Right kidney (tissue), 9 donors: Measurements from ENCODE around the gene ERCC6L.

ENCODE experiments used
- DNase-seq: peaks from one replicate; pipeline ENCODE4 v3.0.0-alpha.2; 2016
- long read RNA-seq, 8 donors: transcript quantifications; one replicate each; lab custom pipeline, GENCODE V29; 2026

ERCC6L gene, protein sequence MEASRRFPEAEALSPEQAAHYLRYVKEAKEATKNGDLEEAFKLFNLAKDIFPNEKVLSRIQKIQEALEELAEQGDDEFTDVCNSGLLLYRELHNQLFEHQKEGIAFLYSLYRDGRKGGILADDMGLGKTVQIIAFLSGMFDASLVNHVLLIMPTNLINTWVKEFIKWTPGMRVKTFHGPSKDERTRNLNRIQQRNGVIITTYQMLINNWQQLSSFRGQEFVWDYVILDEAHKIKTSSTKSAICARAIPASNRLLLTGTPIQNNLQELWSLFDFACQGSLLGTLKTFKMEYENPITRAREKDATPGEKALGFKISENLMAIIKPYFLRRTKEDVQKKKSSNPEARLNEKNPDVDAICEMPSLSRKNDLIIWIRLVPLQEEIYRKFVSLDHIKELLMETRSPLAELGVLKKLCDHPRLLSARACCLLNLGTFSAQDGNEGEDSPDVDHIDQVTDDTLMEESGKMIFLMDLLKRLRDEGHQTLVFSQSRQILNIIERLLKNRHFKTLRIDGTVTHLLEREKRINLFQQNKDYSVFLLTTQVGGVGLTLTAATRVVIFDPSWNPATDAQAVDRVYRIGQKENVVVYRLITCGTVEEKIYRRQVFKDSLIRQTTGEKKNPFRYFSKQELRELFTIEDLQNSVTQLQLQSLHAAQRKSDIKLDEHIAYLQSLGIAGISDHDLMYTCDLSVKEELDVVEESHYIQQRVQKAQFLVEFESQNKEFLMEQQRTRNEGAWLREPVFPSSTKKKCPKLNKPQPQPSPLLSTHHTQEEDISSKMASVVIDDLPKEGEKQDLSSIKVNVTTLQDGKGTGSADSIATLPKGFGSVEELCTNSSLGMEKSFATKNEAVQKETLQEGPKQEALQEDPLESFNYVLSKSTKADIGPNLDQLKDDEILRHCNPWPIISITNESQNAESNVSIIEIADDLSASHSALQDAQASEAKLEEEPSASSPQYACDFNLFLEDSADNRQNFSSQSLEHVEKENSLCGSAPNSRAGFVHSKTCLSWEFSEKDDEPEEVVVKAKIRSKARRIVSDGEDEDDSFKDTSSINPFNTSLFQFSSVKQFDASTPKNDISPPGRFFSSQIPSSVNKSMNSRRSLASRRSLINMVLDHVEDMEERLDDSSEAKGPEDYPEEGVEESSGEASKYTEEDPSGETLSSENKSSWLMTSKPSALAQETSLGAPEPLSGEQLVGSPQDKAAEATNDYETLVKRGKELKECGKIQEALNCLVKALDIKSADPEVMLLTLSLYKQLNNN
- long read RNA-seq, donor 1, full-length matches to known transcripts, result 2 of 2 reads
- long read RNA-seq, donor 1, partial matches to known transcripts, result 0 of 2 reads
- long read RNA-seq, donor 1, other reads (novel, unspliced or antisense), result 0 of 2 reads
- long read RNA-seq, donor 2, result 0 reads
- long read RNA-seq, donor 3, result 0 reads
- long read RNA-seq, donor 4, full-length matches to known transcripts, result 1 of 1 reads
- long read RNA-seq, donor 4, partial matches to known transcripts, result 0 of 1 reads
- long read RNA-seq, donor 4, other reads (novel, unspliced or antisense), result 0 of 1 reads
- long read RNA-seq, donor 5, partial matches to known transcripts, result 5 of 5 reads
- long read RNA-seq, donor 5, other reads (novel, unspliced or antisense), result 0 of 5 reads
- long read RNA-seq, donor 6, result 0 reads
- long read RNA-seq, donor 7, full-length matches to known transcripts, result 3 of 3 reads
- long read RNA-seq, donor 7, partial matches to known transcripts, result 0 of 3 reads
- long read RNA-seq, donor 7, other reads (novel, unspliced or antisense), result 0 of 3 reads
- long read RNA-seq, donor 8, result 0 reads

GRCh38 chrX:72238721-72239475, at the start of gene ERCC6L:
TSS of gene ERCC6L (minus strand) at chrX:72239027. CDS start at chrX:72238911, 116 bp downstream.
- DNase-seq, result peak; percentile 71

- no peak for DNase-seq
These were observed 43.5 kb upstream of the ERCC6L start for GRCh38 chrX:72282302-72282701.

GRCh38 chrX:72280321-72280845, 41.6 kb upstream of the ERCC6L start:
- DNase-seq, result no peak

DNA sequence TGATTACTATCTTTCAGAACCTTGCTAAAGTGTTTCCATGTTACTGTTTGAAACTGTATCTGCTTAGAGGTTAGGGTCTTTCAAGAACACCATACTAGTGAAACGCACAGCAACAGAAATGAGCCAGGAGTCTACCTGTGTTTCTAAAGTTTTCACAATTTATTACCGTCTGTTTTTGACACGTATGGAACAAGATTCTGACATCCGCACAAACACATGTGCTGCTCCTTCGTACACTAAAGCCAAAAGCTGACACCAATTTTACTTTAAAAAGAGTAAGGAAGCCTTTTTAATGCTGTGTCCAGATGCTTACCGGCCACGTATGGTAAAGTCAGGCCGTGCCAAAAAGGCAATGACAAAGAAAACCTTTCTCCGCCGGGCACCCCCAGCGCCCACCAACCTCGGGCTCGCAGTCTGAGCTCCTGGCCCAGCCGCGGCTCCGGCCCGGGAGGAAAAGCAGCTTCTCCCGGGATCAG, 37.7 kb upstream of the ERCC6L start:
- no peak for DNase-seq

GRCh38 chrX:72274526-72274925, 35.7 kb upstream of the ERCC6L start:
- DNase-seq, result no peak

- DNase-seq, result no peak
These were observed 34.9 kb upstream of the ERCC6L start for GRCh38 chrX:72273718-72274117.

DNA sequence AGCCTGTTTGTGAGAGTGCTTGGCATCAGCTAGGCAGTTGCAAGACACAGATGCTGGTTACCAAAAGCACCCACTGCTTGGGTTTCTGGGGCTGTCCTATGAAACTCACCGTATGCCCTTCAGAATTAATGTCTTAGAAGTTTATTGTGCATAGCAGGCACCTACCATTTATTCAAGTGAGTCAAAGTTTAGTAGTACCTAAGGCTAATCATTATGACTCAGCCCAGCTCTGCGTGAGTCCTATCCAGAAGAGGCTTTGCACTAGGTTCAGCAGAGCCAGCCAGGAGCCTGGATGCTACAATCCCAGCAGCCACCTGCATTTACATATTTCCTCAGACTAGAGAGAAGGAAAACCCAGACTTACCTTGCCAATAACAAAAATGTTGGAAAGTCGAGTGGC, 34.0 kb upstream of the ERCC6L start:
- no peak for DNase-seq

- DNase-seq, result no peak
These were observed 33.0 kb upstream of the ERCC6L start for GRCh38 chrX:72271812-72272211.

- no peak for DNase-seq
These were observed 32.4 kb upstream of the ERCC6L start for GRCh38 chrX:72271091-72271788.

DNA sequence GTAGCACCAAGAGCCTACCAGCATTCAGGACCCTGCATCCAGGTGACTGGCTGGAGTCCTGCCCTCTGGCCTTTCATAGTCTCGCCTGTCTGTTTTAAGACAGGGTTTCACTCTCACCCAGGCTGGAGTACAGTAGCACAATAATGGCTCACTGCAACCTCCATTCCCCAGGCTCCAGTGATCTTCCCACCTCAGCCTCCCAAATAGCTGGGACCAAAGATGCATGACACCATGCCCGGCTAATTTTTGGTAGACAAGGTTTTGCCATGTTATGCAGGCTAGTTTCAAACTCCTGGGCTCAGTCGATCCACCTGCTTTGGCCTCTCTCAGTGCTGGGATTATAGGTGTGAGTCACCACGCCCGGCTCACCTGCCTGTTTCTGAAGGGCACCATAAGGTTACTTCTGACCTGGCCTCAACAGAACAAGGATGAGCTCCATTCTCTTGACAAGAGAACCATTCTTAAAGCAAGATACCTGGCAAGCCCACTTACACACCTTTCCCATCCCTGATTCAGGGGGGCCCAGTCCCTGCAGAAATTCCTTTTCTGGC, 31.6 kb upstream of the ERCC6L start:
- no peak for DNase-seq

DNA sequence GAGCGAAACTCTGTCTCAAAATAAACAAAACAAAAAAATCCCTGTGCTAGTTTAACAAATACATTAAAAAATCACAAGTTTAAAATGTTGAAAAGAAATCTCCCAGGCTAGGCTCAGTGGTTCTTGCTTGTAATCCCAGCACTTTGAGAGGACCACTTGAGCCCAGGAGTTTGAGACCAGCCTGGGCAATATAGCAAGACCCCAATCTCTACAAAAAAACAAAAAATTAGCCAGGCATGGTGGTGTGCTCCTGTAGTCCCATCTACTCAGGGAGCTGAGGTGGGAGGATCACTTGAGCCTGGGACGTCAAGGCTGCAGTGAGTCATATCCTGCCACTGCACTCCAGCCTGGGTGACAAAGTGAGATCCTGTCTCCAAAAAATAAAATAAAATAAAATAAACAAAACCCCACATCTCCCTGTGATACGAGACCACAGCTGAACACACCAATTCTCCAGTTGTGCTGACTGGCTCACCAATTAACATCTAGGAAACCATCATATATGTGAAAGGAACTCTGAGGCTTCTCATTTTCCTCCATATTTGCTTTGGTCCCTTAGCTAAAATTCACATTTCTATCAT, 30.9 kb upstream of the ERCC6L start:
- no peak for DNase-seq

- DNase-seq, result no peak
These were observed 30.0 kb upstream of the ERCC6L start for GRCh38 chrX:72268597-72269365.

GRCh38 chrX:72265263-72265662, 26.4 kb upstream of the ERCC6L start:
- no peak for DNase-seq

GRCh38 chrX:72262077-72262476, 23.2 kb upstream of the ERCC6L start:
- DNase-seq, result no peak

DNA sequence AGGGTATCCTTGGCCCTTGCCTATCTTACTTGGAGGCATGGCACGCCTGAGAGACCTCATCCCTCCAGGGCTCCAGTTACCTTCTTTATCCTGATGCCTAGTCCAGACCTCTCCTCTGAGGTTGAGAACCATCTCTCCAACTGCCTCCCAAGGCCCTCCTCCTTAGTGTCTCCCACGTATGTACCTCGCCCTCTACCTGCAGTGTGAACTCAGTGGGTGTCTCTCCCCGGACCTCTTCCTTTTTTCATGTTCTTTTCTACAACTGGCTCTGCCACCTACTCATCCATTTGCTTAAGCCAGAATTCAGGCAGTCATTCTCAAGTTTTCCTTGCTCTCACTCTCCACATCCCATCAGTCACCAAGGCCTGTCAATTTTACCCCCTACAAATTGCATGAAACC, 21.6 kb upstream of the ERCC6L start:
- DNase-seq, result no peak

- no peak for DNase-seq
These were observed 19.3 kb upstream of the ERCC6L start for GRCh38 chrX:72258174-72258573.

DNA sequence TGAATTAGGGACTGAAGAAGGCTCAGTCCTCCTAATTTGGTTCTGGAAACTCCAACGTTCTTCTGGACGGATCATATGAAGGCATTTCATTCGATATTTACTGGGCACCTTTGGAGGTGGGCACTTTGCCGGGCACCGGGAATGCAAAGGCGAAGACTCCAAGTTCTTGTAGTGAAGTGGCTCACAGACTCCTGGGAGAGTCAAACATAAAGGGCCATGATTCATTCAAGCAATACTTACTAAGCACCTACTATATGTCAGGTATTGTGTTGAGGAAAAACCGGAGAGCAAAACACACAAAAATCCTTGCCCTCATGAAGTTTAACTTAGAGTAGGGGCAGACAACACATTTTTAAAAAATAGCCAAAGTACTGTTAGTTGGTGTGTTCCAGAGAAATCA, 17.0 kb upstream of the ERCC6L start:
- DNase-seq, result no peak

DNA sequence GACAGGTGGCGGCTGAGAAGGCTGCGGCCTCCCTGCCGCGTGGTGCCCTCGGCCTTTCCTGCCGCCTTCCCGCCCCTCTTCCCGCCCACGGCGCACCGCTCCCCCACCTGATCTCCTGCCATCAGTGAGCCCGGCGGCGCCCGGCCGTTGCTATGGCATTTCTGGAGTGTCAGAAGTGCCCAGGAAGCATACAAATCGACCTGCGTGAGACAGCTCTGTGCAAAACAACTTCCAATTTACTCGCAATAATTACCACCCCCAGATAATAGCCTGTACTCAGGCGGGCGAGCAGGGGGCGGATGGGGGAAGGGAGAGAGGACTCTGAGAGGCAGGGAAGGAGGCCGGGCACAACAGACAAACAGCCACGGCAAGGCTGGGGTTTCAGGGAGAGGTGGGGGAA, 16.6 kb upstream of the ERCC6L start:
- DNase-seq, result peak; percentile 27
